Right lobe of liver (tissue), 4 donors: ENCODE results near the gene WDR6.

Source experiments
- CTCF ChIP-seq, 4 donors: fragments of 200-600 bp in 3 of 4; fragments of 450-650 bp in 1 of 4; IDR thresholded peaks; one replicate each; pipeline versions ENCODE4 v1.5.1 to v1.8.0; 2016 to 2022; ENCODE audit warnings: antibody characterized with exemption in 4 of 4, mild to moderate bottlenecking in 2 of 4
- POLR2A ChIP-seq: fragments of 450-650 bp; IDR thresholded peaks from one replicate; pipeline ENCODE4 v1.6.1; 2017; ENCODE audit warnings: antibody characterized with exemption, mild to moderate bottlenecking
- donor health status: DM: no; HTN: no; CAD: no.
- donor health status: DM: no; HTN: no; CAD: no.
- donor health status: DM: no; HTN: yes; CAD: no.

GRCh38 chr3:49025005-49025792 is 18.0 kb downstream of the WDR6 start:
- TF ChIP-seq POLR2A (no peak), CTCF (IDR thresholded peaks at IDR 0.05) (no peak)
